NCI-H2107 treated with DMSO at 0.1 percent for 48 hours (cell line): ENCODE data around the gene PADI4.

Experiments used
- DNase-seq: peaks from one replicate; lab custom pipeline; 2025; ENCODE audit not compliant: unreplicated experiment; lab: John Stamatoyannopoulos, UW

The PADI4 gene

GRCh38 chr1:17307946-17308345, at the start of gene PADI4:
TSS of gene PADI4 (plus strand) at chr1:17308197. CDS start at chr1:17308223, 26 bp downstream.
- DNase-seq: no peak

- DNase-seq: no peak
Observed at GRCh38 chr1:17258758-17259130, 49.3 kb upstream of the PADI4 start.

- DNase-seq: no peak
Observed at GRCh38 chr1:17259233-17259873, 48.6 kb upstream of the PADI4 start.

GRCh38 chr1:17260264-17260663, 47.7 kb upstream of the PADI4 start:
- no peak for DNase-seq

- DNase-seq: no peak
Observed at GRCh38 chr1:17260738-17261137, 47.3 kb upstream of the PADI4 start.

GRCh38 chr1:17263936-17264335, 44.1 kb upstream of the PADI4 start:
- no peak for DNase-seq

- no peak for DNase-seq
Observed at GRCh38 chr1:17264470-17264869, 43.5 kb upstream of the PADI4 start.

GRCh38 chr1:17265162-17265561, 42.8 kb upstream of the PADI4 start:
- no peak for DNase-seq

GRCh38 chr1:17265950-17266349, 42.0 kb upstream of the PADI4 start:
- no peak for DNase-seq

- DNase-seq: no peak
Observed at GRCh38 chr1:17270891-17271765, 36.9 kb upstream of the PADI4 start.

- no peak for DNase-seq
Observed at GRCh38 chr1:17272066-17272465, 35.9 kb upstream of the PADI4 start.

GRCh38 chr1:17272646-17273045, 35.4 kb upstream of the PADI4 start:
- no peak for DNase-seq

- no peak for DNase-seq
Observed at GRCh38 chr1:17273096-17273495, 34.9 kb upstream of the PADI4 start.

- no peak for DNase-seq
Observed at GRCh38 chr1:17274186-17275170, 33.5 kb upstream of the PADI4 start.

- no peak for DNase-seq
Observed at GRCh38 chr1:17276568-17276967, 31.4 kb upstream of the PADI4 start.

GRCh38 chr1:17277511-17278159, 30.4 kb upstream of the PADI4 start:
- no peak for DNase-seq

GRCh38 chr1:17278996-17279830, 28.8 kb upstream of the PADI4 start:
- DNase-seq: no peak

- DNase-seq: no peak
Observed at GRCh38 chr1:17280436-17280835, 27.6 kb upstream of the PADI4 start.

GRCh38 chr1:17280894-17281293, 27.1 kb upstream of the PADI4 start:
- no peak for DNase-seq

GRCh38 chr1:17281775-17282181, 26.2 kb upstream of the PADI4 start:
- no peak for DNase-seq
